Measurements from ENCODE around the gene DNAAF5. TPM values are rescaled to one million over a fixed set of nuclear protein-coding genes. Genes with fewer than 3 reads are reported as not detected.

DNAAF5 gene
- total and polyA plus RNA-seq, 2 donors (not counting 1 experiment from before 2014, with no cell fraction given): 13.1 to 14.2 TPM

GRCh38 chr7:756231-756927, 29.9 kb downstream of the DNAAF5 start:
- Histone ChIP-seq H3K4me3 (replicated peaks in 1 of 4; ENCODE audit: control extremely low read depth in 1 of 4, insufficient read depth in 1 of 4, low read depth in 3 of 4, low read length in 4 of 4) (no peak overlapping the region), H3K27ac (ENCODE audit: insufficient read depth, low read length) (no peak overlapping the region), H3K9me3 (ENCODE audit: control insufficient read depth, insufficient read depth, low read depth, low read length) (no peaks in the 10 kb centered on the region), H3K79me2 (ENCODE audit: control insufficient read depth, insufficient read depth, low read length) (no peaks in the 10 kb centered on the region), H3K27me3 (ENCODE audit: control insufficient read depth, insufficient read depth, low read length) (no peaks in the 10 kb centered on the region), H2AFZ (ENCODE audit: low read length) (no peak overlapping the region), H3K36me3 (ENCODE audit: control insufficient read depth, insufficient read depth, low read length) (peaks cover 13% of the 10 kb centered on the region), H4K20me1 (ENCODE audit: control insufficient read depth, extremely low read depth, insufficient read depth, low read length) (no peaks in the 10 kb centered on the region), H3K4me2 (ENCODE audit: extremely low read depth, insufficient read depth, low read length) (no peak overlapping the region), H3K9ac (ENCODE audit: insufficient read depth, low read length) (no peak overlapping the region), H3K4me1 (ENCODE audit: control insufficient read depth, extremely low read depth, insufficient read depth, low read length) (no peaks in the 10 kb centered on the region)
- no peak for DNase-seq (ENCODE audit: low read depth in 2 of 2)
- no peak for TF ChIP-seq EZH2 (IDR thresholded peaks at IDR 0.05; ENCODE audit: low read length, missing control alignments)
- TF ChIP-seq CTCF (conservative IDR thresholded peaks at IDR 0.05 in 1 of 2, IDR thresholded peaks at IDR 0.05 in 1 of 2; ENCODE audit: low read depth in 1 of 2, low read length in 2 of 2): no peak

GRCh38 chr7:756928-757560, 30.5 kb downstream of the DNAAF5 start:
- no peaks in the 10 kb centered on the region for H4K20me1 ChIP-seq (ENCODE audit: control insufficient read depth, extremely low read depth, insufficient read depth, low read length)
- no peak overlapping the region for H3K9ac ChIP-seq (ENCODE audit: insufficient read depth, low read length)
- no peak overlapping the region for H2AFZ ChIP-seq (ENCODE audit: low read length)
- TF ChIP-seq EZH2 (IDR thresholded peaks at IDR 0.05; ENCODE audit: low read length, missing control alignments) (no peak), CTCF (conservative IDR thresholded peaks at IDR 0.05 in 1 of 2, IDR thresholded peaks at IDR 0.05 in 1 of 2; ENCODE audit: low read depth in 1 of 2, low read length in 2 of 2) (no peak)
- H3K4me3 ChIP-seq (replicated peaks in 1 of 4; ENCODE audit: control extremely low read depth in 1 of 4, insufficient read depth in 1 of 4, low read depth in 3 of 4, low read length in 4 of 4): no peak overlapping the region
- DNase-seq (ENCODE audit: low read depth in 2 of 2): no peak
- no peaks in the 10 kb centered on the region for H3K9me3 ChIP-seq (ENCODE audit: control insufficient read depth, insufficient read depth, low read depth, low read length)
- H3K4me1 ChIP-seq (ENCODE audit: control insufficient read depth, extremely low read depth, insufficient read depth, low read length): no peaks in the 10 kb centered on the region
- H3K79me2 ChIP-seq (ENCODE audit: control insufficient read depth, insufficient read depth, low read length): no peaks in the 10 kb centered on the region
- H3K27me3 ChIP-seq (ENCODE audit: control insufficient read depth, insufficient read depth, low read length): no peaks in the 10 kb centered on the region
- H3K27ac ChIP-seq (ENCODE audit: insufficient read depth, low read length): no peak overlapping the region
- peaks cover 14% of the 10 kb centered on the region for H3K36me3 ChIP-seq (ENCODE audit: control insufficient read depth, insufficient read depth, low read length)
- H3K4me2 ChIP-seq (ENCODE audit: extremely low read depth, insufficient read depth, low read length): no peak overlapping the region

GRCh38 chr7:757741-758163, 31.3 kb downstream of the DNAAF5 start:
- no peak for DNase-seq (ENCODE audit: low read depth in 2 of 2)
- TF ChIP-seq CTCF (conservative IDR thresholded peaks at IDR 0.05 in 1 of 2, IDR thresholded peaks at IDR 0.05 in 1 of 2; ENCODE audit: low read depth in 1 of 2, low read length in 2 of 2): no peak
- no peak for TF ChIP-seq EZH2 (IDR thresholded peaks at IDR 0.05; ENCODE audit: low read length, missing control alignments)
- Histone ChIP-seq H3K4me1 (ENCODE audit: control insufficient read depth, extremely low read depth, insufficient read depth, low read length) (no peaks in the 10 kb centered on the region), H4K20me1 (ENCODE audit: control insufficient read depth, extremely low read depth, insufficient read depth, low read length) (no peaks in the 10 kb centered on the region), H3K27me3 (ENCODE audit: control insufficient read depth, insufficient read depth, low read length) (no peaks in the 10 kb centered on the region), H3K79me2 (ENCODE audit: control insufficient read depth, insufficient read depth, low read length) (no peaks in the 10 kb centered on the region), H2AFZ (ENCODE audit: low read length) (no peak overlapping the region), H3K36me3 (ENCODE audit: control insufficient read depth, insufficient read depth, low read length) (peaks cover 14% of the 10 kb centered on the region), H3K9me3 (ENCODE audit: control insufficient read depth, insufficient read depth, low read depth, low read length) (no peaks in the 10 kb centered on the region), H3K4me3 (replicated peaks in 1 of 4; ENCODE audit: control extremely low read depth in 1 of 4, insufficient read depth in 1 of 4, low read depth in 3 of 4, low read length in 4 of 4) (no peak overlapping the region), H3K9ac (ENCODE audit: insufficient read depth, low read length) (no peak overlapping the region), H3K27ac (ENCODE audit: insufficient read depth, low read length) (no peak overlapping the region), H3K4me2 (ENCODE audit: extremely low read depth, insufficient read depth, low read length) (no peak overlapping the region)

Measured in fibroblast of lung (primary cell).